Stimulated activated CD4-positive, alpha-beta T cell treated with anti-CD3 and anti-CD28 coated beads, Interleukin-2, amount 100 ng/mL, for 4 hours (primary cell): ENCODE measurements around the gene NMNAT2.
"Not testable (repeated sequence)": the region's sequence is repeated elsewhere in the genome, so short reads cannot be mapped to it uniquely, and the experiment has no call there.

Experiments used
- DNase-seq: peaks from one replicate; pipeline ENCODE4 v3.0.0-alpha.2; 2020; ENCODE audit warnings: low read depth

The NMNAT2 gene

GRCh38 chr1:183418696-183419095, 516 bp upstream of the NMNAT2 start:
- no peak for DNase-seq

GRCh38 chr1:183416850-183417771, 1.1 kb downstream of the NMNAT2 start:
- DNase-seq = peak; percentile 2

- no peak for DNase-seq
Observed at GRCh38 chr1:183414365-183414764, 3.8 kb downstream of the NMNAT2 start.

- DNase-seq = no peak
Observed at GRCh38 chr1:183411091-183411490, 7.1 kb downstream of the NMNAT2 start.

- no peak for DNase-seq
Observed at GRCh38 chr1:183407961-183408360, 10.2 kb downstream of the NMNAT2 start.

- no peak for DNase-seq
Observed at GRCh38 chr1:183407474-183407873, 10.7 kb downstream of the NMNAT2 start.

- no peak for DNase-seq
Observed at GRCh38 chr1:183404476-183404875, 13.7 kb downstream of the NMNAT2 start.

- DNase-seq = no peak
Observed at GRCh38 chr1:183403498-183403897, 14.7 kb downstream of the NMNAT2 start.

GRCh38 chr1:183401565-183401964, 16.6 kb downstream of the NMNAT2 start:
- DNase-seq = not testable (repeated sequence)

DNA sequence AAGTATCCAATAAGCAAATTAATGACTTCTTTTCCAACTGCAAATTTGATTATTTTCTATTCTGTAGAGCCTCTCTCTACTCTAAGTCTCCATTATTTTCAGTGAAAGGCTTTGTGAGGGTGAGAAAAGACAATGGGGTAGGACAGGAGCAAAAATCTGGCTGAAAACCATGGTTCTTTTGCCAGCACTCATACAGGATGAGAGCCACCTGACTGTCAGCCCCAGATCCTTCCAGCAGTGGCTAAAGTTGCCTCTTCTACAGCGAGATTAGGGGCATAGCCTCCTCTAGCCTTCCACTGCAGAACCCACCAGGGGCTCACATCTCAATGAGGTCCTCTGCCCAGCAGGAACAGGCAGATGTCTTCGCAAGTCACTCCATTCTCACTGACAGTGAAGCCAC, 23.7 kb downstream of the NMNAT2 start:
- no peak for DNase-seq

GRCh38 chr1:183391863-183392262, 26.3 kb downstream of the NMNAT2 start:
- DNase-seq = no peak

- no peak for DNase-seq
Observed at GRCh38 chr1:183390561-183390960, 27.6 kb downstream of the NMNAT2 start.

- no peak for DNase-seq
Observed at GRCh38 chr1:183388735-183389134, 29.4 kb downstream of the NMNAT2 start.

DNA sequence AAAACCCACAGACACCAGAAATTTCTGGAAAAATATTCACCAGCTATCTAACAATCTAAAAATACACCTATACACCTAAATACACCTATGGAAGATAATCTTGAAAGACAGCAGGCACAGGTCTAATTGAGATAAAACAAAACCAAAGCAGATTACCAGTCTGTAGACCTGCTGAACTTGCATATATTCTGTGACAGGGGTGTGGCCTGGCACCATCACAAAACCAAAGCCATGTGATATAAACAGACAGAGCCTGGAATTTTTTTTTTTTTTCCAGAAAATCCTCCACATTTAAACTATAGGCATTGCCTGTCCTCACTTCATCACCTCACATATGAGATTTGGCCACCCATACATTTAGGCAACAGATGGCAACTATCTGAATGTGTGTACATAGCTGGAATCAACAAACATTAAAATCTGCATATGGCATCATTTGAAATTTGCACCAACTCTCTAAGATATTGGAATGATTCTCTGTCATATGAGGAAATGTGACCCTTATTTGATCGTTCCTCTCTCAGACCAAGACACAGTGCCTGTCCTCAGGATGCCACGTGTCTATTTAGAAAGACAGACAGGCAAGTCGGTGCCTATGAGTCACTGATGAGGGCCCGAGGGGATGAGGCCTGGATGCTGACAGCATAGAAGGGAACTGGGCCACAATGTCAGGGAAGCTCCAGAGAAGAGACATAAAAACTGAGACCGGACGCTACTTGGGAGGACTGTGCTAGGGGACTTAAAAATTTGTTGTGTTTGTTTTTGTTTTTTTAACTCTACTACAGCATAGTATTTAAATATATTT, 32.6 kb downstream of the NMNAT2 start:
- DNase-seq = no peak

DNA sequence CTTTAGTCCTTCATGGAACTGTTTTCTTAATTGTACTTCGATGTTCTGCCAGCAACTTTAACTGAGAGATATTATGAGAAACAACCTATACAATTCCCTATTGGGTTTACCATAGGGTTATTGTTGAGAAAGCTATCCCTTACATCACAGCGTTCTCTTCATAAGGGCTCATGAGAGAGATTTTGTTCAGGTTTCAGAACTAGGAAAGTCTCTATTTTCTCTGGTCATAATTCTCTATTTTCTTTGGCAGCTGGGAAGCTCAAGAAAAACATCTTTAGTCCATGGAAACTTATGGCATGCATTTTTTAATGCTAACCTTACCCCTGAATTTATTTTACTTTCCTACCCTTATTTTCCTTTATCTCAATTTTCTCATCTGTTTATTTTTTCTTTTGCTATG, 38.2 kb downstream of the NMNAT2 start:
- no peak for DNase-seq

DNA sequence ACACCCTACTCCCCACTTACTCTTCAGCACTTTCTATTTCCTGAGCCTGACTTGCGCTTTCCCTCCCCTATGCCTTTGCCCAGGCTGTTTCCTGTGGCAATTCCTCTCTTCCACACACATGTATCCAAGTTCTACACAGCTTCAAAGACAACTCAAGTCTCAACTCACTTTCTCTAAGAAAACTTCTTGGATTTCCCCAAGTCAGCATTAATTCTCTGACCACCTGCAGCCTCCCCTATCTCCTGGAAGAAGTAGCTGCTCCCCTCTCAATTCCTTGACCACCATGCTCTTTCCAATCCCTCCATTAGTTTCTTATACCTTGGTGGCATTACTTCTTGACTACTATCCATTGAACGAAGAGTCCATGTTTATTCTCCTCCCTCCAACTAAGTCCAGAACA, 42.8 kb downstream of the NMNAT2 start:
- no peak for DNase-seq

DNA sequence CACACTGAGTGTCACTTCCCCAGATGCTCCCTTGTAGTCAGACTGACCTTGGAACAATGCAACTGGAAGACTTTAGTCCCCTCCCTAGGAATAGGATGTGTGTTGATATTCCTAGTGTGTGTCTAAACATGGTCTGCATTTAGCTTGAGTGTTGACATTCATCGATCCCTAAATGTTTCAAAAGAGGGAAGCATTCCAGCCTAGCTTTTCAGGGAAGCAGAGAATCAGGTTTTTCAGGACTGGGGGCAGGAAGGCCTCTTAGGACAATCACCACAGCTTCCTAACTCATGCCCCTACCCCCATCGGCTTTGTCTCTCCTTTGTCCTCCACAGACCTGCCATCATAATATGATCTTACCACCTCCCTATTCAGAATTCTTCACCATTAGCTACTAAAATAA, 43.4 kb downstream of the NMNAT2 start:
- no peak for DNase-seq

- DNase-seq = no peak
Observed at GRCh38 chr1:183372586-183373230, 45.5 kb downstream of the NMNAT2 start.

GRCh38 chr1:183370399-183371058, 47.7 kb downstream of the NMNAT2 start:
- DNase-seq = no peak

DNA sequence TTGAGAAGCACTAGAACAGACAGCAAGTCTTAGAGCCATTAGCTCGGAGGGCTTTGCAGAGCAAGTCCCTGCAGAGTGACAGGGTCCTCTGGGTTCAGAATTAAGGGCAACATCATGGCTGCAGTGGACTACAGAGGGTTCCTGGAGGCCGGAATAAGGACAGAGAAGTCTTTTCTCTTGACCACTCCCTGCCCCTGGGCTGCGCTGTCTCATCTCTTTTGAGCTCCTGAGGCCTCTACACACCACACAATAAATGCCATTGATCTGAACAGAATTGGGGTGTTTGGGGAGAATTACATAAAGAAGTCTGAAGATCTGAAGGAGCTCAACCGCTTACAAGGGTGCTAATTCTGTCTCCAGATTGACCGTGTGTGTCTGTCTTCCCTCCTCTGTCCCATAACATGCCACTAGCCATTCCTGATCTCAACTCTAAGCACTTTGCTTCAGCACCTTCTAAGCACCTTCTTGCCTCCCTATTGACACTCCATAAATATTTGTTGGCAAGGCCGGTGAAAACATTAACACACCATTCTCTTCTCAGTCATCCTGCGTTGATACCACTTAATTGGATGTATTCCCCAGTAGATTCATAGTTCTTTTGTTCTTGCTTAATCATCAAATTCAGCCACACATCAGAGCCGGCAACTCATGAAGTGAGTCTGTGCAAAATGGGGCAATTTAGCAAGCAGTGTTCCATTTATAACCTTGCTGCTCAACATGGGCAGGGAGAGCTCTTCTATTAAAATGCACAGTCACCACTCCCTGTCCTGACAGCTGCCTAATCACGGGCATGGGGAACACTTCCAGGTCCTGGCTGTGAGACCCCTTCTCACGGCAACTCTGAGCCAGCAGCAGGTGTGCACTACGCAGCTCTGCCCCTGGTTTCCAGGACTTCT, 49.7 kb downstream of the NMNAT2 start:
- no peak for DNase-seq

GRCh38 chr1:183366116-183366515, 52.1 kb downstream of the NMNAT2 start:
- no peak for DNase-seq
